Keratinocyte (primary cell): ENCODE results near the gene SPRN. TPM values are rescaled to one million over a fixed set of nuclear protein-coding genes. Genes with fewer than 3 reads are reported as not detected.

Experiments
- DNase-seq: peaks from one replicate; pipeline ENCODE4 v3.0.0-alpha.2; 2011; ENCODE audit warnings: low read depth, missing footprints, low spot score
- FAIRE-seq: peaks from 2 replicates; lab custom pipeline; 2011; peaks lifted over from hg19 to GRCh38; lab: Jason Lieb, UNC
- H2AFZ ChIP-seq: 2 replicates; pipeline ENCODE4 v1.6.0; 2012; ENCODE audit warnings: low read length, control low read depth, inconsistent platforms; ENCODE audit not compliant: control insufficient read depth
- H3K27ac ChIP-seq: 2 replicates; pipeline ENCODE4 v1.5.1; 2011; ENCODE audit warnings: low read length; ENCODE audit not compliant: control insufficient read depth, insufficient read depth
- H3K27me3 ChIP-seq: 3 replicates; pipeline ENCODE4 v1.6.0; 2011; ENCODE audit warnings: low read length; ENCODE audit not compliant: control insufficient read depth, insufficient read depth; ENCODE audit errors: extremely low read depth
- H3K36me3 ChIP-seq, 2 experiments: 2 replicates in 1 of 2; 3 replicates in 1 of 2; pipeline ENCODE4 v1.5.1; 2011; ENCODE audit warnings: low read length in 2 of 2, mild to moderate bottlenecking in 1 of 2; ENCODE audit not compliant: control insufficient read depth in 2 of 2, insufficient read depth in 2 of 2; ENCODE audit errors: extremely low read depth in 1 of 2
- H3K4me1 ChIP-seq: 3 replicates; pipeline ENCODE4 v1.5.1; 2011; ENCODE audit warnings: low read length; ENCODE audit not compliant: control insufficient read depth, insufficient read depth; ENCODE audit errors: extremely low read depth
- H3K4me2 ChIP-seq: 3 replicates; pipeline ENCODE4 v1.6.0; 2011; ENCODE audit warnings: low read depth, low read length; ENCODE audit not compliant: control insufficient read depth, insufficient read depth; ENCODE audit errors: extremely low read depth
- H3K4me3 ChIP-seq, 3 experiments: fragments of 200-600 bp in 1 of 3; sonication (generic) in 1 of 3; 2 replicates in 2 of 3; 3 replicates in 1 of 3; pipeline ENCODE4 v1.5.1; 2011 to 2016; ENCODE audit warnings: low read length in 3 of 3, mild to moderate bottlenecking in 3 of 3, control low read depth in 2 of 3, inconsistent platforms in 1 of 3, low read depth in 1 of 3, mixed read lengths in 1 of 3, mixed run types in 1 of 3, moderate library complexity in 1 of 3; ENCODE audit not compliant: control insufficient read depth in 2 of 3, insufficient read depth in 2 of 3; ENCODE audit errors: extremely low read depth in 1 of 3
- H3K79me2 ChIP-seq: 2 replicates; pipeline ENCODE4 v1.6.0; 2012; ENCODE audit warnings: low read length; ENCODE audit not compliant: control insufficient read depth, insufficient read depth
- H3K9ac ChIP-seq: 3 replicates; pipeline ENCODE4 v1.6.0; 2011; ENCODE audit warnings: low read length; ENCODE audit not compliant: control insufficient read depth, insufficient read depth; ENCODE audit errors: extremely low read depth
- H3K9me1 ChIP-seq: 3 replicates; pipeline ENCODE4 v1.6.0; 2011; ENCODE audit warnings: low read length; ENCODE audit not compliant: control insufficient read depth, insufficient read depth; ENCODE audit errors: extremely low read depth
- H3K9me3 ChIP-seq: 2 replicates; pipeline ENCODE4 v1.5.1; 2012; ENCODE audit warnings: low read depth, low read length; ENCODE audit not compliant: control insufficient read depth
- H4K20me1 ChIP-seq: 3 replicates; pipeline ENCODE4 v1.6.0; 2011; ENCODE audit warnings: low read length; ENCODE audit not compliant: control insufficient read depth, insufficient read depth; ENCODE audit errors: extremely low read depth
- CTCF ChIP-seq, 3 experiments: IDR thresholded peaks in 1 of 3; conservative IDR thresholded peaks in 1 of 3; optimal IDR thresholded peaks in 1 of 3; 2 replicates in 2 of 3; 3 replicates in 1 of 3; pipeline versions ENCODE3 to v1.5.1; 2011; ENCODE audit warnings: low read length in 3 of 3, mild to moderate bottlenecking in 3 of 3, moderate library complexity in 2 of 3, control low read depth in 1 of 3, inconsistent platforms in 1 of 3; ENCODE audit not compliant: insufficient read depth in 2 of 3; ENCODE audit errors: extremely low read depth in 1 of 3
- EZH2 ChIP-seq: IDR thresholded peaks from one replicate; pipeline ENCODE4 v1.6.1; 2012; ENCODE audit warnings: inconsistent platforms, mild to moderate bottlenecking, low read length, moderate library complexity
- dilution Hi-C: fragments of 300-500 bp; cut with MboI; formaldehyde crosslinking; loops from one replicate; pipeline ENCODE4 v1.7.0; 2020; ENCODE audit warnings: low sequenced_read_pairs; ENCODE audit not compliant: extremely low pct_ligation_motif_present
- polyA plus RNA-seq, 5 experiments: library from polyadenylated mRNA; depleted of rRNA in 3 of 5; stranded (reverse) in 3 of 5; stranded (forward) in 1 of 5; unstranded in 1 of 5; fragments of >200 nt; gene quantifications; 1 replicate in 1 of 5; 2 replicates in 3 of 5; 3 replicates in 1 of 5; pipeline versions ENCODE4 v1.2.1 to v1.2.3, GENCODE V29; 2011 to 2012; ENCODE audit warnings: missing spikeins in 2 of 5, low read depth in 1 of 5, low replicate concordance in 1 of 5

The SPRN gene
- polyA plus RNA-seq, 1 donor (not counting 4 experiments of a cell fraction or from before 2014, with no cell fraction given), result 0.01 TPM

GRCh38 chr10:133403359-133403758 lies 21.1 kb downstream of the SPRN start:
- TF ChIP-seq CTCF (optimal IDR thresholded peaks at IDR 0.05 in 1 of 3, IDR thresholded peaks at IDR 0.05 in 1 of 3, conservative IDR thresholded peaks at IDR 0.05 in 1 of 3; ENCODE audit: extremely low read depth in 1 of 3, insufficient read depth in 2 of 3, low read length in 3 of 3) (no peak), EZH2 (no peak)

GRCh38 chr10:133401981-133402725 lies 22.3 kb downstream of the SPRN start:
- no peak for TF ChIP-seq EZH2
- no peak for TF ChIP-seq CTCF (optimal IDR thresholded peaks at IDR 0.05 in 1 of 3, IDR thresholded peaks at IDR 0.05 in 1 of 3, conservative IDR thresholded peaks at IDR 0.05 in 1 of 3; ENCODE audit: extremely low read depth in 1 of 3, insufficient read depth in 2 of 3, low read length in 3 of 3)
- Histone ChIP-seq H3K4me2 (no peak overlapping the region), H3K36me3 (peaks cover 28% of the 10 kb centered on the region in 2 experiments), H3K9me3 (no peaks in the 10 kb centered on the region), H3K9ac (no peak overlapping the region), H3K79me2 (peaks cover 36% of the 10 kb centered on the region), H3K4me1 (no peaks in the 10 kb centered on the region), H3K27me3 (no peaks in the 10 kb centered on the region), H4K20me1 (no peaks in the 10 kb centered on the region), H3K9me1 (no peaks in the 10 kb centered on the region), H3K4me3 (no peak overlapping the region), H3K27ac (no peak overlapping the region), H2AFZ (no peak overlapping the region)
- dilution Hi-C loops, result no loop called here
- FAIRE-seq (no peak), DNase-seq (no peak)

More at GRCh38 chr10:133403359-133403758, 21.1 kb downstream of the SPRN start:
- Histone ChIP-seq H3K36me3 (peaks cover 21 to 28% of the 10 kb centered on the region in 2 experiments), H4K20me1 (no peaks in the 10 kb centered on the region), H3K9me1 (no peaks in the 10 kb centered on the region), H3K4me2 (no peak overlapping the region), H3K27ac (no peak overlapping the region), H3K4me1 (no peaks in the 10 kb centered on the region), H3K9ac (no peak overlapping the region), H3K9me3 (no peaks in the 10 kb centered on the region), H2AFZ (no peak overlapping the region), H3K27me3 (no peaks in the 10 kb centered on the region), H3K4me3 (no peak overlapping the region), H3K79me2 (peaks cover 39% of the 10 kb centered on the region)
- DNase-seq (no peak), FAIRE-seq (no peak)
- dilution Hi-C loops, result no loop called here
